ENCODE measurements around the gene DNER.
"Not testable (repeated sequence)": the region's sequence is repeated elsewhere in the genome, so short reads cannot be mapped to it uniquely, and the experiment has no call there.

The DNER gene

DNA sequence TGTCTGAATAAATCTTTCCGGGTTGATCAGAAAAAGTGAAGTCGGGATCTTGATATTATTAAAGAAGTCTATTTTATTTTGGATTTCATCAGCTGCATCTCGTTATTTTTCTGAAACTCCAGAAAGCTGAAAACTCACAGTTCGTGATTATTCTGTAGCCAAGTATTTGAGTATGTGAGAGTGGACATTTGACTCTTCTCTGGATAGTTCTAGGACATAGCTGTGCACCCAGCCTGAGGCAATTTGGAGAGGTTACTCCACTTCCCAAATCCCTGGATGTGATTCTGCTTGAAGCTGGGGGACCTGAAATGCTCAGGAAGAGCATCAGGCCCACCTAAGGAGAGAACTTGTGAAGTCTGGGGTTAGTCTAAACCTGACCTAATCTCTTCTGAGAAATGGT is 325.6 kb downstream of the DNER start:
- DNase-seq (ENCODE audit: low spot score), result no peak

DNA sequence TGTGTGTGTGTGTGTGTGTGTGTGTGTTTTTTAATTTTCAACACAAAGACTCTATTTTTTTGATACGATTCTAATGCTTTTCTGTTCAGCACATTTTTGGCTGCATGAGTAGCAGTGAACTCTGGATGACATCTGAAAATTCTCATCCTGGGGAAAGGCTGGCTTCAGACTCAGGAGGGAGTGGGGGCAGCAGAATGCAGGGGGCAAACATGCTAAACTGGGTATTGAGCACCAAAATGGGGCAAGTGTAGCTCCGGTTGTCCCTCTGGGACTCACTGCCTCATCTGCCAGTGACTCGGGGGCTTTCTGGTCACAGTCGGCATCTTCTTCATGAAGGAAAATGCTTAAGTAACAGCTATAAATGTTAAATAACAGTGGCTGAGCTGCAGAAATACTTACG is 326.5 kb downstream of the DNER start:
- no peak for DNase-seq (ENCODE audit: low spot score)

DNA sequence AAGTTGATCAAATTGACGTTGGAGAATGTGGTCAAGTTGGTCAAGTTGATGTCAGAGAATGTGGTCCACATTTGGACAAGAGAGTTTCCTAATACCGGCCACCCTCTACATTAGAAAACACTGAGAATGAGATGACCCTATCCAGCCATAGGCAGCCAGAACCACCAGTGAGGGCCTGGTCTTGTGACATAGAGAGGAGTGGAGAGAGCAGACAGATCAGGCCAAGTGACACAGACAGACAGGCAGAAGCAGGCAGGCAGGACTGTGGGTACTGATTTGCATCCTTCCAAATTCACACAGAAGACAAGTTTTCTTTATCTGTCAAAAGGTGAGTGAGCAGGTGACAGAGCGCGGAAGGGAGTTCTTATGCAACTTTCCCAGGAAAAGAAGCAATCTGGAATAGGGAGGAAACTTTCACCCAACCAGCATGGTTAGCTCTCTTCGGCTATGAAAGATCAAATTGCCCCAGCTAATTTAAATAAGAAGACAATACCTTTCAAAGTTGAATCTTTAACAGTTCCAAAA is 334.2 kb downstream of the DNER start:
- no peak for DNase-seq (ENCODE audit: low spot score)

DNA sequence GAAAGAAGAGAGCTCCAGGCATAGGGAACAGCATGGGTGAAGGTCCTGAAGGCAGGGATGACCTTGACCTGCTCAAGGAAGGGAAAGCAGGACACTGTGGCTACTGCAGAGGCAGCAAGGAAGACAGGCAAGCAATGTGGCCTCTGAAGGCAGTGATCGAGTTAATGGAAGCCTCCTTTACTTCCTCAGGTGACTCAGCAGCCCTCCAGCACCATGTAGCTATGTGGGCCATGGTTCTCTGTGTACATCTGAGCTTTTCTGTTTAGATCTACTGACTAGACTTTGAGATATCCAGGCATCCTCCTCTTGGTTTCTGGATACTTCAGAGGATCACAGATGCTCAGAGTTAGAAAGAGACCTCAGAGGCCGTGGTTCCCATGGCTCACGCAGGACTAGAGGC is 336.0 kb downstream of the DNER start:
- DNase-seq (ENCODE audit: low spot score), result no peak

DNA sequence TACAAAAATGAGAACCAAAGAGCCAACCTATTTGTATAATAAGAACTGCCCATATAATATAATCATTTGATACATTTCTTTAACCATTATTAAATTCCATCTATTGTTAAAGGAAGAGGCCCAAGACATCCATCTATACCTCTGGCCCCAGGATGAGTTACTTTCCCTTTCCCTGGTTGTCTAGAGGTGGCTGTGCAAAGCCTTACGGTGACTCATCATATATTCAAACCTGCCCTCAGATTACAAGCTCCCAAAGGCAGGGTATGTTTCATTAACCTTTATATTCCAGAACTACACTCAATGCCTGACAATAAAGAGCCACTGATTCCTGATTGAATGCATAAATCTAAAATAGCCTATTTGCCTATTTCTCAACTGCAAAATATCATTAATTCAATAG is 337.5 kb downstream of the DNER start:
- DNase-seq (ENCODE audit: low spot score), result no peak

DNA sequence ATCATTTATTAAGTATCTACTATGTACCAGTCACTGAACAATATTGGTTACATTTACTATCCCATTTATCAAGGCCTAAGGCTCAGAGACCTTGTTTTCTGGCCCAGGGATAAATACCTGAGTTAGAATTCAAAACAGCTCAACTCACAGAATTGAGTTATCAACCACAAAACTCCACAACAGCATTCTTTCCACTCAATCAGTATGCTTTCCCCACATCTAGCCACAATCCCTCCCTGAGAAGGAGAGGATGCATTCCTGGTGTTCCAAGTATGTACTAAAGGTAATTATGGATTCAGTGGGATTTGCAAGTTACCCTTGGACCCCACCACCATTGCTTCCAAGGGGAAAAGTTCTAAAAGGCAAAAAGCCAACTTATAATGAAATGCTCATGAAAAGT is 339.1 kb downstream of the DNER start:
- peak; percentile 28 for DNase-seq (ENCODE audit: low spot score)

DNA sequence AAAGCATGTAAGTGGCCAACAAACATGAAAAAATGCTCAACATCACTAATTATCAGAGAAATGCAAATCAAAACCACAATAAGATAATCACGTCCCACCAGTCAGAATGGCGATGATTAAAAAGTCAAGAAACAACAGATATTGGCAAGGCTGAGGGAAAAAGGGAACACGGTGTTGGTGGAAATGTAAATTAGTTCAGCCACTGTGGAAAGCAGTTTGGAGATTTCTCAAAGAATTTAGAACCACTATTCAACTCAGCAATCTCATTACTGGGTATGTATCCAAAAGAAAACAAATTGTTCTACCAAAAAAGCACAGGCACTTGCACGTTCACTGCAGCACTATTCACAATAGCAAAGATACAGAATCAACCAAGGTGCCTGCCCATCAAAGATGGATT is 341.0 kb downstream of the DNER start:
- DNase-seq (ENCODE audit: low spot score), result not testable (repeated sequence)

DNA sequence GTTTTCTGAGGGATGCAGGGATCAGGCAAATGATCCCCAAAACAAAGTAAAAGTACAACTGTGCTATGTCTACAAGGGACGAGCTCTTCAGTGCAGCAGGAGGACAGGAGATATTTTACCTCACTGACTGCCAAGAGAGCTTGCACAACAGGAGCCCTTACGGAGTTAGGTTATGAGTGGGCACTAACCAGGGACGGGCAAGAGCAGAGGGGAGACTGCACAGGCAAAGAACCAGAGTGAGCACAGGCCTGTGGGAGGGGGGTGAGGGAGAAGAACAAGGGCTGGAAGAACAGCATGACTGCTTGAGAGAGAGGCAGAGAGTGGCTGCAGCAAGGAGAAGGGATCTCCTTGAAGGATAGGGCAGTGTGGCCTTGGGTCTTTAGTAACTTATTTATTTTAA is 342.1 kb downstream of the DNER start:
- DNase-seq (ENCODE audit: low spot score), result no peak

DNA sequence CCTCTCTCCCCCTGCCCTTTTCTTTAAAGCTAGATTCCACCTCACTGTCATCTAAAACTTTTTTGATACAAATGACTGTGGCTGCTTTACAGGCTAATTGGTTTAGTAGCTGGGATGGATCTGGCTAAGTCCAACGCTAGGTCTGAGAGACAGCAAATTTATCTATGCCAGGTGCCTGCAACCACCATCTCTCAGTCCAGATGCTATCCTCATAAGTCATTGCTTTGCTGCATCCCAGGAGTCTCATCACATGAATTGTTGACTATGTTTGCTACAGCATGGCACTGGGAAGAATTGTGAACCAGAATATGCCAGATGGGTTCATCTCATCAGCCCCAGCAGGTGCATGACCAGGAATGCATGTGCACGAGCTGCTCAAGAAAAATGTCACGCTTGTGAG is 343.3 kb downstream of the DNER start:
- no peak for DNase-seq (ENCODE audit: low spot score)

DNA sequence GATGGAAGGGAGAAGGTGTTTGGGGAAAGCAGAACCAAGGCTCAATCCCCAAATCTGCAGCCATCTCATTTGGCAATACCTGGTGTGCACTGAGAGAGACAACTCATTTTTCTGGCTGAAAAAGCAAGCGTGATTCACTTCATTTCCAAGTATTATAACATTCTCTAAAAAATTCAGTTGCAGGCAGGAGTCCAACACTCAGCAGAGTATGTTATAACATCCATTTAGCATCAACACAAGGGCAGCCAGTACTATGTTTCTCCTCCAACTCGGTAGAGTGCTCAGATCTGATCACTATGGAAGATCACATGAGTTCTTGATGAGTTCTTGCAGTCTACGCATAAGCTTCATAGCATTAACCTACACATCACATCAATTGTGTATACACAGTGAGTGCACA is 343.8 kb downstream of the DNER start:
- no peak for DNase-seq (ENCODE audit: low spot score)

DNA sequence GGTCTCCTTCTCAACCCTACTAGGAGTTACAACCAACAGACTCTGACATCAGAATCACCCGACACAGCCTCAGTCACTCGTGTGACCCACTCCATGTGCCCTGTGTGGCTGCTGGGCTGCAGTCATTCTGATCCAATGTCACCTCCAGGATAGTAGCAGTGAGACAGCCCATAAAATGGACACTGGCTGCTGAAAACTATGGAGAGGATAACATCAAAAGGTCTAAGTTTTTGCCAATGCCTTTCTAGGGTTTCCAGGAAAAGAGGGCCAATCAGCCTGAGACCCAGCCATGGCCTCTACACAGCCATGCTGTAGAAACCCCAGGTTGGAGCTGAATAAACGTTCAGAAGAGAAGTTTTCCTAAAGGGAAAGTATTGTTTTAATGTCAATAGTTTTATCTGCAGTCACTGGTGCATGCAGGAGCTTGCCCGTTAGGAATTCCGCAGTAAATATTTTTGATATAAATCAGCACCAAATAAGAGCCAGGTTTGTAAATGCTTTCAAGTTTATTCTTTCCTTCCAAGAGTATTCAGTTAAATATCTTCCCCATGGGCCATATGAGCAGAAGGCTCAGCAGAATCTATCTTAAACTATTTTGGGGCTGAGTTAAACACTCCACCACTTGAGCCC is 351.1 kb downstream of the DNER start:
- DNase-seq (ENCODE audit: low spot score), result peak; percentile 32

DNA sequence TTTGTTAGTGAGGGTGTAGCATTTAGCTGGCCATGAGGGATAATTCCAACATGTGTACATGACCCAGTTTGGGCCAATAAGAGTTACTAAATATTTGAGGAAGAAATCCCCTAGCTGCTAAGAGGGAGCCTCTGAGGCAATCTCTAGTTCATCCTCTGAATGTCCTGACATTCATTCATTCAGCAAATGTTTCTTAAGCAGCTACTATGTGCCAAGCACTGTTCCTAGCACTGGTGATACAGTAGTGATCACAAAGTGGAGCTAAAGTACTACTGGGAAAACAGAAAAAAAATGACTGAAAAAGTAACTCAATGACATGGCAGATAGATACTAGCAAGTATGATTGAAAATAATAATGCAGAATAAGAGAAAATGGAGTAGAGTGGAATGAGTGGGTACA is 363.5 kb downstream of the DNER start:
- no peak for DNase-seq (ENCODE audit: low spot score)

DNA sequence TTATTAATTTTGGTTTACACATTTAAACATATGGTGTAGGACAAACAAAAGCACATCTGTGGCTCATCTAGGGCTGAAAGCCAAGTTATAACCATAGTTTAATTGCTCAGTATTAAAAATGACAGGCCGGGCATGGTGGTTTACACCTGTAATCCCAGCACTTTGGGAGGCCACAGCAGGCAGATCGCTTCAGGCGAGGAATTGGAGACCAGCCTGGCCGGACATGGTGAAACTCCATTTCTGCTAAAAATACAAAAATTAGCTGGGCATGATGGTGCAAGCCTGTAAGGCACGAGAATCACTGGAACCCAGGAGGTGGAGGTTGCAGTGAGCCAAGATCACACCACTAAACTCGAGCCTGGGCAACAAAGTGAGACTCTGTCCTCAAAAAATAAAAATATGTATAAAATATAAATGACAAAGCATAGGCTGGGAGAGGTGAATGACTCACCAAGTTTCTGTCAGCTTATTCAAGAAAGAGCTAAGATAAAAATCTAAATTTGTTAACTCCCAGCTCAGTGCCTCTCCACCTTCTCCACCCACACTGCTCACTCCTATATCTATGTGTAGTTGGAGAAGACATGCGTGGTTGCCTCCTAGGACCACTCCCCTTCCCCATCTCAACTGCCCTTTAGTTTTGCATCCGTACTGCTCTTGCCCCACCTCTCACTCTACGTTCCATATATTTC is 364.1 kb downstream of the DNER start:
- DNase-seq (ENCODE audit: low spot score), result no peak

DNA sequence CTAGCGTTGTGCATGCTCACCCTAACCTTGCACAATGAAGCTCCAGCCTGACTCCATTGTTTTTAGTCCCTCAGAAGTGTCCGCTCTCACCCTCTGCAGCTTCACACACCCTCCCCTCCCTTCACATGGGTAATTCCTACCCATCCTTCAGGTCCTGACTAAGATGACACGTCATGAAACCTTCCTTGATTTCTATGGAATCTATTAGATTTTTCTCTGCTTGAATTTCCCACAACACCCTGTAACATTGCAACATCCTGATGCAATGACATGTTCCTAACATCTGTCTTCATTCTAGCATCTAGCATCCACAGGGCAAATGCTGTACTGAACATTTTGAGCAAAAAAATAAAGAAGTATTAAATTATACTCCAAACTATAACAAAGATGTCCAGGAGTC is 366.2 kb downstream of the DNER start:
- peak; percentile 15 for DNase-seq (ENCODE audit: low spot score)

DNA sequence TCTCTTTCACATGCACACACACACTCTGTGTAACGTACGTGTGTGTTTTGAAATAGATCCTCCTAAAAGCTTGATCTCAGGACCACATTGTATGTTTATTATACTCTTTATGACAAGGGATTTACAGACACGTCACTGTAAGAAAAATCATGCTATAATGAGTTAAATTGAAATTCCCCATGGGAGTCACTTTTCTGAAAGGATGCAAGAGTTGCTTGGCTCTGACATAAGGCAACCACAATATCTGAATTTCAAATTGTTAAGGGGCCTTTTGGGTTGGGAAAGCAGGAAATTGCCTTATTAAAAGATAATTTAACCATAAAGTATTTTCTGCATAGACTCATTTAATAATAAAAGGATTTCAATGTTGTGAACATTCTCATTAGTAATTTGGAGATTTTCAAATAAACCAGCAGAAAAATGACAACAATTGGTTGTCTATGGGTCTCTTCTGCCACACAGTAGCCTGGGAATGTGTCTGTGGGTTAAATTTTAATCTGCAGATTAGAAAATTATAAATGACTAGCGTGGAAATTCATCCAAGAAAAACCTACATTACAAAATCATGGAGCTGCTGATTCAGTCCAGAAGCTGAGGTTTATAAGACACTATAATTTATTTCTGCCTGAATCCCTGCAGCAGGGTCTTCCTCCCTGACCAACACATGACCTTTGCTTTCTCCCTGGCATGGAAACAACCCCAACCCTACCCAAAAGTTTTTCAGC is 367.4 kb downstream of the DNER start:
- DNase-seq (ENCODE audit: low spot score), result no peak

DNA sequence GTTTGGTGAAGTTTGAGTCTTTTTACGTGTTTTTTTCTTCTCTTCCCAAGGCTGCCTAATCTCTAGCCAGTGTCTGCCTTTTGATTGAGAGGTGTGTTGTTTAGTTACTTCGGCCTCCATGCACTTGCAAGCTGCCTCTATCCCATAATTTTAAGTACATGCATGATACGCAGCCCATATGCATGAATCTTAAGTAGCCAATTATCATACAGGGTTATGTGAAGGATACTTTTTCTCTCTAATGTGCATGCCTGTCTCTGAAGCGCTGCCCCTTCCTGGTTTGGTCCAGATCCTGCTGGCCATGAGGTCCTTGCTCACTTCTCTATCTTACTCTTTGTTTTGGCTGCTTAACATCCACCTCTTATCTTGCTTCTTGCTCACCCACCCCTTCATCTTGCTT is 369.4 kb downstream of the DNER start:
- no peak for DNase-seq (ENCODE audit: low spot score)

DNA sequence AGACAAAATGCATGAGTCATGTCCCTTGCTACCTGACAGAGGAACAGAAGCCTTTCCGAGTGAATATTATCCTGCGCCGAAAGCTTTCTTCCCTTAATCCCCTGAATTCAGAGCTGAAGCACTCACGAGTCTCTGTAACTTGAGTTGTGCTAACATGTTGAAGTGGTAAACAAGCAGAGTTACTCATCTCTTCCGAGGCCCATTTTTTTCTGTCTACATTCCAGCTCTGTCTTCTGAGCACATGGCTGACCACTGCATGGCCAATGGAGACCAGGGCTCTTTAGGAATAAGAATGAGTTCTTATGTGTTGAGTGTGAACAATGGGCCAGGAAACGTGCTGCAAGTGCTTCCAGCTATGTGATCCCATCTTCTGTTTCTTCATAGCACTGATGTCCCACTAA is 370.2 kb downstream of the DNER start:
- peak; percentile 56 for DNase-seq (ENCODE audit: low spot score)

DNA sequence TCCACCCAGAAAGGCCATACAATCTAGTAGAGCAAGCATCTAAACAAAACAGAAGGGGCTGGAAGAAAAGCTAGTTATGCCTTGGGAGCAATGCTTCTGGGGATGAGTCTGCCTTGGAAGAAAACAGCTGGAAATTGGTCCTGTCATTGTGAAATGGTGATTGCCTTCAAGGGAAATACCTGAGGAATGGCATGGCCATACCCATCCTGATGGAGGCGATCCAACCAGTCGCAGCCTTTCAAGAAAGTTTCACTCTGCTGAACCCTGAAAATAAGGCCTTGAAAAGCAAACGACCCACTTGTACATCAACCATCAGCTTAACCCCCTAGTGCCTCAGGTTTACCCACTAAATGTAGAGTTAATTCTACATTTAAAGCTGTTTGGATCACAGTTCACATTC is 370.7 kb downstream of the DNER start:
- no peak for DNase-seq (ENCODE audit: low spot score)

DNA sequence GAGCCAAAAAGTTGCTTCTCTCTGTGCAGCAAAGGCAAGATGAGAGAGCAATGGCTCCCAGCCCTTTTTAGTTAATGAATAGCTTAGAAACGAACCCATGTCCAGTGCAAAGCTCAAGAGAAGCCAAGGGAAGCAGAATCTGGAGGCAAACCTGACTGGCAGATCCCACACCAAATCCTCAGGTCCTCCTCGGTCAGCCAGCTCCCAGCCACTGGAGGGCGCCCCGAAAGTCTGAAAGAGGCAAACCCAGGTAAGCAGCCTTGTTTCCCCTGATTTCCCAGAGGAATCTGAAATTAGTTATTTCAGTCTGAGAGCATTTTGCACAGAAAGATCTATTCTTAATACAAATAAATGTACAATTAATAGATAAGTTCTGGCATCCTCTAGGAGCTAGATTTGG is 372.0 kb downstream of the DNER start:
- DNase-seq (ENCODE audit: low spot score), result no peak

DNA sequence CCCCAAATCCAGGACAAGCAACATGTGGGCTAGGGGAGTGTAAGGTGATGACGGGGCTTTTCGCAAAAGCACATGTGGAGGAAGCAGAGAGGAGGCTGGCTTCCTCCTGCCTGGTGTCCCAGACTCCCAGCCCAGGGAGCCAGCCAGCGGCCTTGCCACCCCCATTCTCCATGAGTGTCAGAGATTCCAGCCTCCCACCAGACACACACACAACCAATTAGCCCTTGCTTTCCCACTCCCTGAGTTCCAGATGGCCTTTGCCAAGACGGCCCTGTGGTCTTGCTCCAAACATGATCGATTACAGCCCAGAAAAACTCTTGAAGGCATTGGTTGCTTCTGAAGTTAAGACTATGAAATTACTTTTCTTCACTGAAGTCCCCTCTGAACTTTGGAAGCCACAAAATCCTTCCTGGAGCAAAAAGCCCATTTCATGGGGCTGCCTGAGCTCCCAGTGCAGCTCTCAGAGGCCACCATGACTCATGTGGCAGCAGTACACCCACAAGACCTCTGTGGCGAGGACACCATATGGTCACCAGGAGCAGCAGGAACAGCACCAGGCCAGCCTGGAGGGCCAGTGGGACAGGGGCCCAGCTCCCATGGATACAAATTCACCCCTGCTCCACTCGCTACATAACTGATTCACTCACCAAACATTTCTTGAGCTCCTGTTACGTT is 374.1 kb downstream of the DNER start:
- DNase-seq (ENCODE audit: low spot score), result peak; percentile 50

DNA sequence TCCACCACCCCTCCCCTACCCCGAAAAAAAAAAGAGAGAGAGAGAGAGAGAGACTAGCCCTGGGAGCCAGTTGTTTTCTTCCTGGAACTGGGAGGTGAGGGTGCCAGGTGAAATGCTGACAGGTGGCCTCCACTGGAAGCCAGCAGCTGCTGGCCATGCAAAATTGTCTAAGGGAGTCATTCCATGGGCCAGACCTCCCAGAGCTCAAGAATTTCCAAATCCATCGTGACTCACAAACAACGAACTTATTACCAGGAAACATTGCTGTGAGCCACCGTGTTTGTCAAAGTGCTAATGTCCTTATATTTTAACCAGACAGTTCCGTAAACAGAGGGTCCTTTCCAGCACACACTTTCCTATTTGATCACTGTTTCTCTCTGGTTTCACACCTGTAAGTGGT is 374.7 kb downstream of the DNER start:
- DNase-seq (ENCODE audit: low spot score), result peak; percentile 18

DNA sequence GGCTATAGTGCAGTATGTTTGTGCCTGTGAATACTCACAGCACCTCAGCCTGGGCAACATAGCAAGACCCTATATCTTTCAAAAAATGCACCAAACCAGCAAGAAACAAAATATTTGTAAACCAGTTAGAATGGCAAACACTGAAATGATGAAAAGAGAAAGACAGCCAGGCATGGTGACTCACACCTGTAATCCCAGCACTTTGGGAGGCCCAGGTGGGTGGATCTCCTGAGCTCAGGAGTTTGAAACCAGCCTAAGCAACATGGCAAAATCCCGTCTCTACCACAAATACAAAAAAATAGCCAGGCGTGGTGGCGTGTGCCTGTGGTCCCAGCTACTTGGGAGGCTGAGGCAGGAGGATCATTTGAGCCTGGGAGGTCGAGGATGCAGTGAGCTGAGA is 375.2 kb downstream of the DNER start:
- DNase-seq (ENCODE audit: low spot score), result not testable (repeated sequence)

DNA sequence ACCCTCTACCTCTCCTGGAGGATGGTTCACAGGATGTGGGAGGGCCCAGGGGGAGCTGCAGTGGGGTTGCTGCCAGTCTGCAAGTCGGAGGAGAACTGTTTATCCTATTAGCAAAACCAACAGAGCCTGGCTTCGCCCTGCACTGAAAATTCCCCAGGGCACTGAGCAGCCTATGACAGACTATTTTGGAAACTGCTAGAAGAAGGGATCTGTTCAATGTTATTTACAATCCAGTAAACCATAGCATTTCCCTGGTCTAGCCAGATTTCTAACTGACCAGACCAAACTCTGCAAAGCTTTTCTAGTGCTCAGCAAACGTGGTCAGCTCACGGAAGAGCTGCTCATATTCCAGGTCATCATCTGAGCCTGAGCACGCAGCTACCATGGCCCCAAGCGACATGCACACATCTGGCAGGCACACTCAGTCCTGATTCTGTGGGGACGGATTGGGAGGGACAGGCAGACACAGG is 378.4 kb downstream of the DNER start:
- DNase-seq (ENCODE audit: low spot score), result no peak
